ENCODE data around the gene PHACTR1. TPM values are rescaled to one million over a fixed set of nuclear protein-coding genes. Genes with fewer than 3 reads are reported as not detected.

PHACTR1 gene
- total RNA-seq, 1 donor from 2014 or later: 2.2 TPM

GRCh38 chr6:12733876-12734275, 17.3 kb downstream of the PHACTR1 start:
- no peak overlapping the region for H3K4me3 ChIP-seq (ENCODE audit: low read depth, low read length)
- no peaks in the 10 kb centered on the region for H3K27me3 ChIP-seq (ENCODE audit: control insufficient read depth, insufficient read depth, low read length)
- no peak for DNase-seq (ENCODE audit: low read depth)
- TF ChIP-seq CTCF (IDR thresholded peaks at IDR 0.05; ENCODE audit: insufficient read depth, low read length, poor library complexity, severe bottlenecking): no peak
- H3K36me3 ChIP-seq (ENCODE audit: control insufficient read depth, insufficient read depth, low read length): no peaks in the 10 kb centered on the region

GRCh38 chr6:12735786-12736185, 19.2 kb downstream of the PHACTR1 start:
- H3K4me3 ChIP-seq (ENCODE audit: low read depth, low read length): no peak overlapping the region
- DNase-seq (ENCODE audit: low read depth): no peak
- H3K27me3 ChIP-seq (ENCODE audit: control insufficient read depth, insufficient read depth, low read length): no peaks in the 10 kb centered on the region
- no peaks in the 10 kb centered on the region for H3K36me3 ChIP-seq (ENCODE audit: control insufficient read depth, insufficient read depth, low read length)
- TF ChIP-seq CTCF (IDR thresholded peaks at IDR 0.05; ENCODE audit: insufficient read depth, low read length, poor library complexity, severe bottlenecking): no peak

- H3K4me3 ChIP-seq (ENCODE audit: low read depth, low read length): no peak overlapping the region
- peaks cover 28% of the 10 kb centered on the region for H3K27me3 ChIP-seq (ENCODE audit: control insufficient read depth, insufficient read depth, low read length)
- H3K36me3 ChIP-seq (ENCODE audit: control insufficient read depth, insufficient read depth, low read length): no peaks in the 10 kb centered on the region
- no peak for DNase-seq (ENCODE audit: low read depth)
- TF ChIP-seq CTCF (IDR thresholded peaks at IDR 0.05; ENCODE audit: insufficient read depth, low read length, poor library complexity, severe bottlenecking): no peak
Observed at GRCh38 chr6:12748411-12748810, 31.8 kb downstream of the PHACTR1 start.

- no peaks in the 10 kb centered on the region for H3K36me3 ChIP-seq (ENCODE audit: control insufficient read depth, insufficient read depth, low read length)
- peaks cover 28% of the 10 kb centered on the region for H3K27me3 ChIP-seq (ENCODE audit: control insufficient read depth, insufficient read depth, low read length)
- peak overlapping the region; percentile 27 for H3K4me3 ChIP-seq (ENCODE audit: low read depth, low read length)
- DNase-seq (ENCODE audit: low read depth): no peak
- TF ChIP-seq CTCF (IDR thresholded peaks at IDR 0.05; ENCODE audit: insufficient read depth, low read length, poor library complexity, severe bottlenecking): no peak
Observed at GRCh38 chr6:12748815-12749521, 32.4 kb downstream of the PHACTR1 start.

- Histone ChIP-seq H3K4me3 (ENCODE audit: low read depth, low read length) (peak overlapping the region; percentile 27), H3K36me3 (ENCODE audit: control insufficient read depth, insufficient read depth, low read length) (no peaks in the 10 kb centered on the region), H3K27me3 (ENCODE audit: control insufficient read depth, insufficient read depth, low read length) (peaks cover 28% of the 10 kb centered on the region)
- no peak for DNase-seq (ENCODE audit: low read depth)
- no peak for TF ChIP-seq CTCF (IDR thresholded peaks at IDR 0.05; ENCODE audit: insufficient read depth, low read length, poor library complexity, severe bottlenecking)
Observed at GRCh38 chr6:12749531-12750379, 33.2 kb downstream of the PHACTR1 start.
